NT2/D1 (cell line): ENCODE data around the gene CSTB.

ENCODE experiments used
- SUZ12 ChIP-seq: IDR thresholded peaks from 2 replicates; pipeline ENCODE4 v1.6.1; 2011; ENCODE audit not compliant: insufficient read length, insufficient read depth; ENCODE audit errors: extremely low read depth
- YY1 ChIP-seq: IDR thresholded peaks from 2 replicates; pipeline ENCODE4 v1.6.1; 2011; ENCODE audit not compliant: insufficient read length, insufficient read depth
- ZNF274 ChIP-seq: IDR thresholded peaks from 2 replicates; pipeline ENCODE4 v1.6.1; 2011; ENCODE audit warnings: mild to moderate bottlenecking, low read depth, low read length

DNA sequence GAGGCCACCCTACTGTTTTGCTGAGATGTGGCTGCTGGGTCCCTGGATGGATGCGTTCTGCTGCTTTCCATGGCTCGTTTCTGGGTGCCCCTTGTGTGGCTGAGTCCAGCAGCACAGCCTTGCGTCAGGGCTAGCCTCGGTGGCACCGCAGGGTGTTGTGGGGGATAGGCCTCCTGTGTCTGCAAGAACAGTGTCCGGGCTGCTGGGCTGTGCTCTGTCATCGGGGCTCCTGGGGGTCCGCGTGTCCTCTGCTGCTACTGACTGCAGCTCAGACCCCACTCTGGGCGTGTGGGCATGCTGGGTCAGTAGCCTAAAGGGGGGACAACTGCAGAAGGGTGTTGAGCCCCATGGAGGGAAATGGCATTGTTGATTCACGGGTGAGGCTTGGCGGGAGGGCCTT is 18.2 kb upstream of the CSTB start:
- TF ChIP-seq SUZ12 (no peak), YY1 (no peak), ZNF274 (no peak)
